Measurements from ENCODE around the gene TTC6.

Gene TTC6

DNA sequence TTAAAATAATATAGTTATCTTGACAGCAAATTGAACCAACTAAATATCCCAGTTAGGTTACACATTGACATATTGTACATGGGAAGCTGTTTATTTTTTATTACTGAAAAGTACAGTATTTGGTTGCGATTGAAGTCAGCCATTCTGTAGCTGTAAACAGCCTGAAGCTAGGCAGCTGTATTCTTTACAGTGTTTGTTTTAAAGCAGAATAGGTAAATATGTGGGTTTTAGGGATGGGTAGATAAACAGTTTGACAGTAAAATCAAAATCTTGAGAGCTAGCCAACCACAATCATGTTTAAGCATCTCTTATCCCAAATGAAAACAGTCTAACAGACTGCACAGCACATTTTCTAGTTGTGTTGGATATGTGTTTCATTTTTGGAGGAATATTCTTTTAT is 45.7 kb downstream of the TTC6 start:
- no peak overlapping the region for H3K4me3 ChIP-seq (ENCODE audit: low read depth, low read length)
- no peak for DNase-seq
- H3K27ac ChIP-seq, result no peak overlapping the region
- TF ChIP-seq CTCF (IDR thresholded peaks at IDR 0.05; ENCODE audit: low read depth, low read length), result no peak
- H3K36me3 ChIP-seq, result no peaks in the 10 kb centered on the region
- H3K27me3 ChIP-seq (ENCODE audit: insufficient read depth, low read depth, severe bottlenecking), result peaks cover 17% of the 10 kb centered on the region
- no peaks in the 10 kb centered on the region for H3K9me3 ChIP-seq (ENCODE audit: severe bottlenecking)

- H3K36me3 ChIP-seq, result no peaks in the 10 kb centered on the region
- TF ChIP-seq CTCF (IDR thresholded peaks at IDR 0.05; ENCODE audit: low read depth, low read length), result no peak
- DNase-seq, result no peak
- no peak overlapping the region for H3K27ac ChIP-seq
- H3K9me3 ChIP-seq (ENCODE audit: severe bottlenecking), result no peaks in the 10 kb centered on the region
- H3K4me3 ChIP-seq (ENCODE audit: low read depth, low read length), result no peak overlapping the region
- peaks cover 19% of the 10 kb centered on the region for H3K27me3 ChIP-seq (ENCODE audit: insufficient read depth, low read depth, severe bottlenecking)
Measured at GRCh38 chr14:37642125-37642524, 46.7 kb downstream of the TTC6 start.

DNA sequence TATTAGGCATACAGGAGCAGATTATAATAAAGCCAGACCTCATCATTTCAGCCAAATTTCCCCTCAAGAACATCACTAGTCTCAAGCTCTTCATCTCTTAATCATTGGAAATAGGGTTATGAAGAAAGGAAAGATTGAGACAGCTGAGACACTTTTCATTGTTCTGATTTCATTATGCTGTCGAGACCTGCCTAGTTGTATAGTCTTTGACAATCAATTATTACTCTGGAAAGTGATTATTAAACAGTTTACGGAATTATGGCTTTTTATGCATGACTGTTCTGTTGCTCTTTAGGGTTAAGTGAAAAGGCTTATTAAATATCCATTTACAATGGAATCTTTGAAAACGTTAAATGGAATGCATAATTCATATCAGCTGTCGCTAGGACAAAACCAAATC is 48.3 kb downstream of the TTC6 start:
- H3K36me3 ChIP-seq, result no peaks in the 10 kb centered on the region
- no peak for DNase-seq
- no peaks in the 10 kb centered on the region for H3K9me3 ChIP-seq (ENCODE audit: severe bottlenecking)
- TF ChIP-seq CTCF (IDR thresholded peaks at IDR 0.05; ENCODE audit: low read depth, low read length), result no peak
- H3K27me3 ChIP-seq (ENCODE audit: insufficient read depth, low read depth, severe bottlenecking), result peaks cover 19% of the 10 kb centered on the region
- H3K27ac ChIP-seq, result no peak overlapping the region
- H3K4me3 ChIP-seq (ENCODE audit: low read depth, low read length), result no peak overlapping the region
